DND-41 (cell line): ENCODE results near the gene SHROOM3.
A peak's percentile ranks its signal among the peaks of the same experiment; 100 is the strongest.

Source experiments
- ATAC-seq: fragments of 200-7000 bp; cut with Tn5 transposase; 3 replicates; pipeline ENCODE4 v1.9.1; 2021; ENCODE audit warnings: low read depth; ENCODE audit not compliant: insufficient read depth
- DNase-seq: peaks from one replicate; pipeline ENCODE4 v3.0.0-alpha.2; 2020
- H2AFZ ChIP-seq: 2 replicates; pipeline ENCODE4 v1.6.0; 2012; ENCODE audit warnings: low read depth, low read length
- H3K27ac ChIP-seq: 2 replicates; pipeline ENCODE4 v1.5.1; 2012; ENCODE audit warnings: low read length, inconsistent platforms
- H3K27me3 ChIP-seq: fragments of 200-600 bp; sonication (generic); 2 replicates; pipeline ENCODE4 v1.6.0; 2012; ENCODE audit warnings: low read length, mild to moderate bottlenecking, inconsistent platforms; ENCODE audit not compliant: insufficient read depth, poor library complexity
- H3K36me3 ChIP-seq: 2 replicates; pipeline ENCODE4 v1.5.1; 2012; ENCODE audit warnings: low read length, inconsistent platforms; ENCODE audit not compliant: insufficient read depth
- H3K4me1 ChIP-seq: 2 replicates; pipeline ENCODE4 v1.5.1; 2012; ENCODE audit warnings: mild to moderate bottlenecking, low read length; ENCODE audit not compliant: insufficient read depth
- H3K4me2 ChIP-seq: 2 replicates; pipeline ENCODE4 v1.6.0; 2012; ENCODE audit warnings: mild to moderate bottlenecking, moderate library complexity, low read length, inconsistent platforms; ENCODE audit not compliant: insufficient read depth
- H3K4me3 ChIP-seq, 2 experiments: fragments of 200-600 bp in 1 of 2; shearing (Covaris generic) in 1 of 2; 2 replicates each; pipeline ENCODE4 v1.5.1; 2012 to 2016; ENCODE audit warnings: inconsistent platforms in 2 of 2, low read length in 2 of 2, mild to moderate bottlenecking in 2 of 2, low read depth in 1 of 2, moderate library complexity in 1 of 2
- H3K79me2 ChIP-seq: 2 replicates; pipeline ENCODE4 v1.6.0; 2012; ENCODE audit warnings: low read length, inconsistent platforms; ENCODE audit not compliant: insufficient read depth
- H3K9ac ChIP-seq: 2 replicates; pipeline ENCODE4 v1.6.0; 2012; ENCODE audit warnings: low read depth, mild to moderate bottlenecking, inconsistent platforms, low read length, moderate library complexity
- H3K9me3 ChIP-seq: 2 replicates; pipeline ENCODE4 v1.5.1; 2012; ENCODE audit warnings: low read length, moderate library complexity, mild to moderate bottlenecking, inconsistent platforms; ENCODE audit not compliant: insufficient read depth, severe bottlenecking
- H4K20me1 ChIP-seq: 2 replicates; pipeline ENCODE4 v1.6.0; 2012; ENCODE audit warnings: low read length; ENCODE audit not compliant: insufficient read depth
- EZH2 ChIP-seq: IDR thresholded peaks from 3 replicates; pipeline ENCODE4 v1.6.1; 2012; ENCODE audit warnings: borderline replicate concordance, low read depth, mild to moderate bottlenecking, moderate library complexity, low read length, inconsistent platforms; ENCODE audit not compliant: severe bottlenecking
- TF ChIP-seq, protein P1 (sequence below): IDR thresholded peaks from 2 replicates; pipeline ENCODE4 v1.5.1; 2012; ENCODE audit warnings: borderline replicate concordance, low read length, moderate library complexity, mild to moderate bottlenecking; ENCODE audit not compliant: poor library complexity, severe bottlenecking; ENCODE audit errors: extremely low read depth

The SHROOM3 gene

GRCh38 chr4:76729980-76730379, 295.0 kb downstream of the SHROOM3 start:
- Histone ChIP-seq H3K27me3 (peaks cover 6% of the 10 kb centered on the region), H3K36me3 (no peaks in the 10 kb centered on the region), H3K4me1 (no peaks in the 10 kb centered on the region), H4K20me1 (no peaks in the 10 kb centered on the region), H2AFZ (no peak overlapping the region), H3K9me3 (no peaks in the 10 kb centered on the region), H3K4me2 (no peak overlapping the region), H3K79me2 (no peaks in the 10 kb centered on the region), H3K4me3 (no peak overlapping the region), H3K9ac (no peak overlapping the region), H3K27ac (no peak overlapping the region)
- DNase-seq = no peak
- TF ChIP-seq, protein P1, sequence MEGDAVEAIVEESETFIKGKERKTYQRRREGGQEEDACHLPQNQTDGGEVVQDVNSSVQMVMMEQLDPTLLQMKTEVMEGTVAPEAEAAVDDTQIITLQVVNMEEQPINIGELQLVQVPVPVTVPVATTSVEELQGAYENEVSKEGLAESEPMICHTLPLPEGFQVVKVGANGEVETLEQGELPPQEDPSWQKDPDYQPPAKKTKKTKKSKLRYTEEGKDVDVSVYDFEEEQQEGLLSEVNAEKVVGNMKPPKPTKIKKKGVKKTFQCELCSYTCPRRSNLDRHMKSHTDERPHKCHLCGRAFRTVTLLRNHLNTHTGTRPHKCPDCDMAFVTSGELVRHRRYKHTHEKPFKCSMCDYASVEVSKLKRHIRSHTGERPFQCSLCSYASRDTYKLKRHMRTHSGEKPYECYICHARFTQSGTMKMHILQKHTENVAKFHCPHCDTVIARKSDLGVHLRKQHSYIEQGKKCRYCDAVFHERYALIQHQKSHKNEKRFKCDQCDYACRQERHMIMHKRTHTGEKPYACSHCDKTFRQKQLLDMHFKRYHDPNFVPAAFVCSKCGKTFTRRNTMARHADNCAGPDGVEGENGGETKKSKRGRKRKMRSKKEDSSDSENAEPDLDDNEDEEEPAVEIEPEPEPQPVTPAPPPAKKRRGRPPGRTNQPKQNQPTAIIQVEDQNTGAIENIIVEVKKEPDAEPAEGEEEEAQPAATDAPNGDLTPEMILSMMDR = no peak
- TF ChIP-seq EZH2 = no peak
- ATAC-seq = no peak

GRCh38 chr4:76732246-76732645, 297.2 kb downstream of the SHROOM3 start:
- no peaks in the 10 kb centered on the region for H3K36me3 ChIP-seq
- H3K4me2 ChIP-seq = no peak overlapping the region
- DNase-seq (no peak), ATAC-seq (no peak)
- no peaks in the 10 kb centered on the region for H3K4me1 ChIP-seq
- no peak overlapping the region for H3K27ac ChIP-seq
- H3K9me3 ChIP-seq = no peaks in the 10 kb centered on the region
- no peaks in the 10 kb centered on the region for H3K79me2 ChIP-seq
- H3K4me3 ChIP-seq = no peak overlapping the region
- H4K20me1 ChIP-seq = no peaks in the 10 kb centered on the region
- no peak overlapping the region for H3K9ac ChIP-seq
- TF ChIP-seq EZH2 = no peak
- TF ChIP-seq, protein P1 = no peak
- peaks cover 6% of the 10 kb centered on the region for H3K27me3 ChIP-seq
- H2AFZ ChIP-seq = no peak overlapping the region

DNA sequence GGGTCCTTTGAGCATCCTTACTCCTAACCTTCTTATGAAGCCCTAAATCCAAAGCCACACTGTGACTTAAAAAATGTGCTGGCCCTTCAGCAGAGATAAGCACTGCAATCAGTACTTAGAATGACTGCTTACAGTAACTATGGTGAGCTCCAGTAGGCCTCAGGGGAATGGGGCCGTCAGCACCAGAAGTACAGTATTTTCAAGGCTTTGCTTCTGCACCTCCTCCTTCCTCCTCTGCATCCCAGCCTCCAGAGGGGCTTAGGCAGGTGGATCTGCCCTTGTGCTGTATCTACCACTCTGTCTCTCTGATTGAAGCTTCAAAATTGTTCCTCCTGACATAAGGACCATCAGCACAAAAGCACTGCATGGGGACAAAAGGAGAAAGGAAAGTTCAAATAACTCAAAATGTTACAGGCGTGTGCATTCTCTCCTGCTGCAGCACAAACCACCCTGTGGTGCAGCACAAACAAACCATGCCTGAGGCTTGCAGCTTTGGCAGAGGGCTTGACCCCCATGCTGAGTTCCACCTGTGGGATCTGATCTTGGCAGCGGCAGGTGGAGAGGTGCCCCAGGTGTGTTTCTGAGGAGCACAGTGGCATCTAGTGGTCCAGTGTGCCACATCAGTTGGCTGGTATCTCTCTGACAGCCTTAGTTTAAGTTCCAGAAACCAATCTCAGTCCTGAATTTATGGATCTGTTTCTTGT, 298.2 kb downstream of the SHROOM3 start:
- no peaks in the 10 kb centered on the region for H3K4me1 ChIP-seq
- TF ChIP-seq, protein P1 = peak; percentile 8
- TF ChIP-seq EZH2 = no peak
- H3K27me3 ChIP-seq = peaks cover 6% of the 10 kb centered on the region
- H3K4me2 ChIP-seq = no peak overlapping the region
- no peaks in the 10 kb centered on the region for H3K79me2 ChIP-seq
- no peak for ATAC-seq
- no peak overlapping the region for H3K27ac ChIP-seq
- no peak overlapping the region for H2AFZ ChIP-seq
- no peak for DNase-seq
- H3K9me3 ChIP-seq = no peaks in the 10 kb centered on the region
- no peaks in the 10 kb centered on the region for H4K20me1 ChIP-seq
- H3K36me3 ChIP-seq = no peaks in the 10 kb centered on the region
- H3K4me3 ChIP-seq = no peak overlapping the region
- no peak overlapping the region for H3K9ac ChIP-seq
